NB4 (cell line): ENCODE data around the gene SERPINA1.

Experiments used
- DNase-seq: peaks from one replicate; pipeline ENCODE4 v3.0.0; 2010; ENCODE audit warnings: low read depth
- H3K4me3 ChIP-seq: one replicate; pipeline ENCODE4 v1.5.1; 2011; ENCODE audit warnings: mild to moderate bottlenecking, low read depth, low read length, moderate library complexity
- CTCF ChIP-seq: IDR thresholded peaks from one replicate; pipeline ENCODE4 v1.5.1; 2012; ENCODE audit warnings: low read depth, low read length
- MYC ChIP-seq: IDR thresholded peaks from 2 replicates; pipeline ENCODE4 v1.6.1; 2011; ENCODE audit warnings: low read depth, low read length
- POLR2A ChIP-seq: IDR thresholded peaks from 2 replicates; pipeline ENCODE4 v1.6.1; 2011; ENCODE audit warnings: mild to moderate bottlenecking; ENCODE audit not compliant: insufficient read length; ENCODE audit errors: extremely low read depth
- TF ChIP-seq, protein P1 (sequence below): IDR thresholded peaks from 2 replicates; pipeline ENCODE4 v1.6.1; 2011; ENCODE audit warnings: low read depth, low read length

The SERPINA1 gene

GRCh38 chr14:94340533-94340932, 47.9 kb downstream of the SERPINA1 start:
- no peak for TF ChIP-seq POLR2A
- no peak for TF ChIP-seq CTCF

GRCh38 chr14:94338023-94338422, 50.4 kb downstream of the SERPINA1 start:
- H3K4me3 ChIP-seq = no peak overlapping the region
- TF ChIP-seq, protein P1, sequence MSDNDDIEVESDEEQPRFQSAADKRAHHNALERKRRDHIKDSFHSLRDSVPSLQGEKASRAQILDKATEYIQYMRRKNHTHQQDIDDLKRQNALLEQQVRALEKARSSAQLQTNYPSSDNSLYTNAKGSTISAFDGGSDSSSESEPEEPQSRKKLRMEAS = no peak
- TF ChIP-seq POLR2A = no peak
- TF ChIP-seq CTCF = no peak
- TF ChIP-seq MYC = no peak
- DNase-seq = no peak

More at GRCh38 chr14:94340533-94340932, 47.9 kb downstream of the SERPINA1 start:
- no peak for DNase-seq
- no peak overlapping the region for H3K4me3 ChIP-seq

- DNase-seq = peak; percentile 35
- H3K4me3 ChIP-seq = no peak overlapping the region
- TF ChIP-seq, protein P1 = no peak
- no peak for TF ChIP-seq MYC
- TF ChIP-seq CTCF = no peak
- TF ChIP-seq POLR2A = no peak
Observed at GRCh38 chr14:94337274-94337673, 51.1 kb downstream of the SERPINA1 start.

DNA sequence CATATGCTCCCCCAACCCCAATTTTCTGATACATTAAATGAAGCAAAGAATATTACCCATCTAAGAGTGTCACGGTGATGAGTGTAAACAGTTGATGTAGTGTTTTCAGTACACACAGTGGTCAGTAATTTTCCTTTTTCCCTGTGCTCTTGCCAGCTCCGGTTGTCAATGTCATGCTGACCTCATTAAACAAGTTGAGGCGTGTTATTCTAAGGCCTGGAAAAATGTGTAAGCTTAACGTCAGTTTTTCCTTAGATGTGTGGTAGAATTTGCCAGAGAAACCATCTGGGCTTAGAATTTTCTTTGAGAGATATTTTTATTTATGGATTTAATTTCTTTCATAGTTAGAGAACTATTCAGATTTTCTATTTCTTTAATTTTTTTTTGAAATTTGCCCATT, 53.5 kb downstream of the SERPINA1 start:
- no peak overlapping the region for H3K4me3 ChIP-seq
- DNase-seq = no peak
- no peak for TF ChIP-seq CTCF
- TF ChIP-seq MYC = no peak
- TF ChIP-seq, protein P1 = no peak
- TF ChIP-seq POLR2A = no peak

GRCh38 chr14:94332587-94332986, 55.8 kb downstream of the SERPINA1 start:
- DNase-seq = no peak
- H3K4me3 ChIP-seq = no peak overlapping the region
- TF ChIP-seq MYC (no peak), CTCF (no peak), POLR2A (no peak)
- TF ChIP-seq, protein P1 = no peak

DNA sequence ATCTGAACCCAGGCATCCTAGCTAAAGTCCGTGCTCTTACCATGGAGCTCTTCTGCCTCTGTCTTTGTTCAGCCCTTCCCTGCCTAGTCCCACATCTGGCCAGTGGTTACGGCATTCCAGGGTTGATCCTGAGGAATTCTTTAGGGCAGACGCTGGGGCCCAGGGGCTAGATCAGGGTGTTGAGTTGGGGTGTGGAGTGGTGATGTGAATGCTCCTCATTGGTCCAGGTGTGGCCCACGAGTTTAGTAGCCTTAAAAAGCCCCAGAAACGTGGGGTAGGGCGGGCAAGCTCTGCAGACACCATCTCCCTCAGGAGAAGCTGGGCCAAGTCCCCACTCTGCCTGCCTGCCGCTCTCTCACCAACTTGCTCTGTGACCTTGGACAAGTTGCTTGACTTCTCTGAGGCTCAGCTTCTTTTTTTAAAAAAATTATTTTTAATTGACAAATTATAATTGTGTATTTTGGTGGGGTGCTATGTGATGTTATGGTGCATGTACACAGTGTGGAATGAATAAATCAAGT, 56.3 kb downstream of the SERPINA1 start:
- TF ChIP-seq POLR2A (no peak), CTCF (no peak), MYC (no peak)
- TF ChIP-seq, protein P1 = no peak
- DNase-seq = no peak
- no peak overlapping the region for H3K4me3 ChIP-seq
